Right hindlimb (tissue), 1 donor: ENCODE measurements around the gene SORCS2.
A peak's percentile ranks its signal among the peaks of the same experiment; 100 is the strongest.

Experiments
- DNase-seq: peaks from one replicate; pipeline ENCODE4 v3.0.0-alpha.2; 2018

SORCS2 gene

DNA sequence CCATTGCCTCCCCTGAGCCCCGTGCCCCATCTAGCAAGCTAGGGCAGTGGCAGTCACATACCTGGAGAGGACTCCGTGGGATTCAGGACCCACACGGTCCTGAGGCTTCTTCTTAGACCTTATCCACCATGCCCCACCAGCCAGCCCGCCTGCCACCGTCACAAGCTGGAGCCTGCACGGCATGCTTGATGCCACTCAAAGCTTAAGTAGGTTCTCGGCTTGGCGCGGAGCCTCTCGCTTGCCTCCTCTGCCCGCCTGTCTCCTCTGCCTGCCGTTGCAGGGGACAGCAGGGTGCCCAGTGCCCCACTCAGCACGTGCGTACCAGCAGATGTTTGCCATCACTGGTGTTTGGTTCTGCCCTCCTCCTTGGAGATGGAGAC is 228.3 kb downstream of the SORCS2 start:
- peak; percentile 20 for DNase-seq

DNA sequence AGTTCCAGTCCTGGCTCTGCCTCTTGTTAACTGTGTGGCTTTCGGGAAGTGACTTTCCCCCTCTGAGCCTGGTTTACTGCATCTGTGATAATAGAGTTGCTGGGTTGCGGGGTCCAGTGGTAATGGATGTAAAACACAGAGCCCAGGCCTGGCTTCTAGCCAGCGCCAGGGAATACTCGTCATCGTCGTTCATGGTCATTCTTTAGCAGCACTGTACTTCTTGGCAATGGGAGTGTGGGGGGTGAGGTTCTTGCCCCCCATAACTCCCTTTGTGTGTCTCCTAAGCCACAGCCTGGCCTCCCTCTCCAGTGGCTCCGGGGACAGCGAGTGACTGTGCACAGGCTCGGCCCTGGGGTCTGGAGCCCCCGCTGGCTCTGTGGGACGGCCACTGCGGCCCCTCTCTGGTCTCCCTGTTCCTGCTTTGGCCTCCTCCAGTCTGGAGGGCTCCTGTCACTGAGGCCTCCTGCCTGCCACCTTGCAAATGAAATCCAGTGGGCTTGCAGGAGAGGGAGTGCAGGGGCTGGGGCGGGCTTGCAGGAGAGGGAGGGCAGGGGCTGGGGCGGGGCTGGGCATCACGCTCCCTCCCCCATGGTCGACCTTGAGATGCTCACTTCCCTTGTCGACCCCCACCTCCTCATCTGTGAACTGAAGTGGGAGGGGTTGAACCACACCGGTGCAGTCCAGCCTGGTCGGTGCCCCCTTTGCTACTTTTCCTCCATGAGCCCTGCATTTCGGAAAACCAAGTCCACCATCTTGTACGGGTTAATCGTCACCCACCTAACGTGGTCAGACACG is 229.2 kb downstream of the SORCS2 start:
- peak; percentile 9 for DNase-seq

DNA sequence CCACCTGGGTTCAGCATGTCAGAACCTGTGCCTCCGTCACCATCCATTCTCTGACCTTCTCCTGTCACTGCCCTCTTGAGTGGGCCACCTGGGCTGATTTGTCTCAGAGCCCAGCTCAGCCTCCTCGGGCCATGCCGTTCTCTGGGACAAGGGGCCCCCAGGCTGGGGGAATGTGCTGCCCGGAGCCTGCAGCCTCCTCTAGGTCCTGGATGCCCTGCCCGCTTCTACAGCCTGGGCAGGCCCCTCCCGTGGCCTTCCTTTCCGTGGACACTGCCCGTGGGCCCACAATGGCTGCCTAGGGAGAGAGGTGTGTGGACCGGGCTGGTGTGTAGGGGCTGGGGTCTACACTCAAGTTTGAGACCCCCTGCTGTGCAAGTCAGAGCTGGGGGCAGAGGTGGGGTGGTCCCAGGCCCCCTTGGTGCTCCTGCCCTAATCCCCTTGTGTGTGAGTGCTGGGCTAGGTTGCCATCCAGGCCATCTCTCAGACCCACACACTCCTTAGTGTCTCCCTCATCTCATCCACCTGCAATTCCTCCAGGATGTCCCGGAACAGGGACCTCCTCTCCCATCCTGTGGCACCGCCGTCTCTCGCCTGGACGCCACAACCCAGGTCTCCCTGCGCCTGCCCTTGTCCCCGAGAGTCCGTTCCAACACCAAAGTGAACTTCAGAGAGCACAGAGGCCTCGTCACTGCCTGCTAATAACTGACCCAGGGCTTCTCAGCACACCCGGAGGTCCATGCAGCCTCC is 230.0 kb downstream of the SORCS2 start:
- peak; percentile 8 for DNase-seq

DNA sequence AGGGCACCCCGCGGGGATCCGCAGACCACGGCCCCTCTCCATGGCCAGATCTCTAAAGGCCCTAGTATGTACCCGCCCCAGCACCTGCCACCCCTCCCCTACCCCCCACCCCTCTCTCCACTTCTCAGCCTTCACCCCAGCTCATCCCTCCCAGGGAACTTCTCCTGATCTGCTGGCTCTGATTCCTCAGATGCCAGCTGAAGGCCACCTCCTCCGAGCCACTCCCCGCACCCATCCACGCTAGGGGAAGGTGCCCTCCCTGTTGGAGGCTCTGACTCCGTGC is 230.5 kb downstream of the SORCS2 start:
- peak; percentile 7 for DNase-seq

DNA sequence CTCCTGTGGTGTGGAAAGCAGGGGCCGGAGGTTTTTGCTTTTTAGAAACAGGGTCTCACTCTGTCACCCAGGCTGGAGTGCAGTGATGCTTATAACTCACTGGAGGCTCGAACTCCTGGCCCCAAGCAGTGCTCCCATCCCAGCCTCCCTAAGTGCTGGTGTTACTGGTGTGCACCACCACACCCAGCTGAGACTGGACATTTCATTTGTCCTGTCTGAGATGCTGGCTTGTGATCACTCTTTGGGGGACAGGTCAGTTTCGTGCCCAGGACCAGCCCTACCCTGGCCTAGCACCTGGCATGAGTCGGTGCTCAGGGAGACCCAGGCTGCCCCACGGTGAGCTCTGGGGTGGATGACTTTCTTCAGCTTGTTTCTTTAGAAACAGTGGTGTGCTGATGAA is 231.1 kb downstream of the SORCS2 start:
- no peak for DNase-seq

DNA sequence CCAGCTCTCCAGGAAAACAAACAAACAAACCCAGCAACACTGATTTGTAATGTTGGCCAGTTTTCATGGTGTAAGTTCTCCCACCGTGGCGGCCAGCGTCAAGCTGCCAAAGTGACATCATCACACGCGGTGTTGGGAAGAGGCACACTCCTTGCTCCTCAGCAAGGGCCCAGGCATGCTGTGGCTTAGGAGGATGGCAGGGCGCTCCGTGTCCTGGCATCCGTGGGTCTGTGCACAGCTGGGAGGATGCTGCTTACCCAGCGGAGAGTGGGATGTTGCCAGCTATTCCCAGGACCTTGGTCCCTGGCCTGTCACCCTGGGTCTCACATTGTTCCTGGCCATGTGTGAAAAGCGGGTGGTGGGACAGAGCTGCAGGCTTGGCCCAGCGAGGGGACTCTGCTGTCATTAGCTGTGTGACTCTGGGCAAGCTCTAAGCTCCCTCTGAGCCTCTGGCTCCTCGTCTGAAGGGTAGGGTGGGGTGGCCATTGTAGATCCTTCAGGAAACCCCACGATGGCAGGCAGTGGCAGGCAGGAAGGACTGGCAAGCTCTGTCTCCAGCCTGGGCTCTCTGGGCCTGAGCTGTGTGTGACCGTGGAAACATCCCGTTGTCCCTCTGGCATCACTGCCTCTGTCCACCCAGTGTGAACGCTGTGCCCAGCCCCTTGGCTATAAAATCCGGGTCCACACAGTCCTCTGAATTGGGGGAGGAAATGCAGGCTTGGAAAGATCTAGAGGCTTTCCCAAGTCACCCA is 231.6 kb downstream of the SORCS2 start:
- peak; percentile 79 for DNase-seq

DNA sequence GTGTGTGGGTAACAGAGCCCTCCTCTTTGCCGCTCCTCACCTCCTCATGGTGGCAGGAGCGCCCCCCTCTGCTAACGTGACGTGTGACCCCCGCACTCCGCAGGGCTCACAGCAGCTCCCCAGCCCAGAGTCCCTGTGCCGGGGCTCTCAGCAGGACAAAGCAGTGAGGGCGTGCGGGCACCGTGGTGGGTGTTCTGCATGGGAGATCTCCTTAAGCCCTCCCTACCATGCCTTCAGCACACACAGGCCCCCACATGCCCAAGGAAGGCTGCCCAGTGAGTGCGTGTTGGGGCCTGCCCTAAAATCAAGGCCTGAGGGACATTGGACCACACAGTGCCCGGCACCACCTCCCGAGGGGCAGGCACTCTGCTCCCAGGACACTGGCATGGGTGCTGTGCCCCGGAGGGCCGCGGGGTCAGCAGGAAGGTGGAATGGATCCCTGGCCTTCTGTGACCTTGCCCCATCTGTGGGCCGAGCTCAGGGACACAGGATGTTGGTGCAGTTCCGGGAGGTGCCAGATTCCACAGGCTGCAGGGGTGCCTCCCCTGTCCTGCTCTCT is 232.3 kb downstream of the SORCS2 start:
- DNase-seq: peak; percentile 21

DNA sequence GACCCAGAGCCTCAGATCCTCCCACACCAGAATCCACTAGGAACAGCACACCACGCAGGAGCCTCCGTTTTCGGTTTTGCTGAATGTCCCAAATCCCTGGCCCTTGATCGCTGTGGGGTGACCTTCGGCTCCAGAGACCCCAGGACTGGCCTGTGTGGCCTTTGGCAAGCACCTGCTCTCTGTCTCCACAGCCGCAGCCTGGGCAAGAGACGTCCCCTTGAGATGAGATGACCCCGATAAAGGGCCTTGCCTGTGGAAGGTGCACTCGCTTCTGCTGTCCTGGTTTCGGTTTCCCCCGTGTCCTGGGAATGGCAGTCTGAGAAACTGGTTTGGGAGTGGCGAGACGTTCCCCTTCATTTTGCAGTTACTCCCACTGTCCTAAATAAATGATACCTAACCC is 232.8 kb downstream of the SORCS2 start:
- peak; percentile 9 for DNase-seq

DNA sequence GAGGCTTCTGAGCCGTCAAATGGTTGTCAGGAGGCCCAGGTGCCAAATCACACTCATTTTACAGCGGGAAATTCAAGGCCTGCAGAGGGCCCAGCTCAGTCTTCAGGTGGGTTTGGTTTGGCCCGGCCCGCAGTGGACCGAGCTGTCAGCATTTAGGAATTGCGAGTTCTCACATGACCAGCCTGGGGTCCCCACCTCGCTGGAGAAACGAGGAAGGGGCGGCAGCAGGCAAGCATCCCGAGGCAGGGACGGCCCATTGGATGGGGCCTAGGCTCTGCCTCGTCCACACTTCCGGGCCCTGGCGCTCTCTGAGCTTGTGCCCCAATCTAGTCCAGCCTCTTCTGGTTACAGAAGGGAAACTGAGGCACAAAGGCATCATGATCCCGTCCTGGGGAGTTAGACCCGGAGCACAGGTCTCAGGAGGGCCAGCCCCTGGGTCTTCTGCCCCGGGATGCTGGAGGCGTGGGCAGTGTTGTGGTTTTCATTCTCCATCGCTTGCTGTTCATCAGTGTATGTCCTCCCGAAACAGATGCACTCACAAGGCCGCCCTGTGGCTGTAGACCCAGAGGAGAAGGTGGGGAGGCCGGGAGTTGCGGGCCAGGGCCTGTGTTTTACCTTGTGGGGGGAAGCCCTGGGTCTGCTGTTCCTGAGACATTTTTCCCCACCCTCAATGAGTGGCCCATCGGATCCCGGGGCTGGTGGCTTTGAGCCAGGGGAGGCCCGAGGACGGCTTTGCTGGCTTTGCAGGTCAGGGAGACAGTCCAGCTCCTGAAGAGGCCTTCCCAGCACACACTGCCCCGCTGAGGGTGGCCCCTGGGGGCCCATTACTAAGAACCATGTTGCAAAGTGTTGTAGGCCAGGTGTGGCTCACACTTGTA is 233.5 kb downstream of the SORCS2 start:
- peak; percentile 14 for DNase-seq

DNA sequence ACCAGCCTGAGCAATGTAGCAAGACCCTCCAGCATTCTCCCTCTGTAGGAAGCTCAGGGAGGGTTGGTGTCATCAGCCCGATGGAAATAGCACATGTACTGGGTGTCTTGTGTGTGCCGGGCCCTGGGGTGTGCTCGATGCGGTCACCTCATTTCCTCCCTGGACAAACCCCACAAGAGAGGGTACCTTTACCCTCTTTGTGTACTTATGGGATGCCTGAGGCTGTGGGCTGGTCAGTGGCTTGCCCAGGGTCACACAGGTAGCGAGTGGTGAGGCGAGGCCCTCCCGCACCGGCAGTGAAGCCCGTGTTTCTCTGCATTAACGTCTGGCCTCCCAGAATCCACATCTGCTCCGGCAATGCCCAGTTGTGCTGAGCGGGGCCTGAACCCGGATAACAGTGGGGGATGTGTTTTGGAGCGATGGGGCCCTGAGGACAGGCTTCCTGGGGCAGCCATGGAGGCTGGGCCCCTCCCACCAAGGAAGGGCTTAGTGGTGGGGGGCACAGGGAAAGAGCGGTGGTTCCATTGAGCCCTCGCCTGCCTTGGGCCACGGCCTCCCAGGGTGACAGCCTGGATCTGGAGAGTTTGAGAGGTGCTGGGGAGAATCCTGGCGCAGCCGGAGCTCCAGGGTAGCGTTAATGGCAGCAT is 234.3 kb downstream of the SORCS2 start:
- DNase-seq: peak; percentile 11

DNA sequence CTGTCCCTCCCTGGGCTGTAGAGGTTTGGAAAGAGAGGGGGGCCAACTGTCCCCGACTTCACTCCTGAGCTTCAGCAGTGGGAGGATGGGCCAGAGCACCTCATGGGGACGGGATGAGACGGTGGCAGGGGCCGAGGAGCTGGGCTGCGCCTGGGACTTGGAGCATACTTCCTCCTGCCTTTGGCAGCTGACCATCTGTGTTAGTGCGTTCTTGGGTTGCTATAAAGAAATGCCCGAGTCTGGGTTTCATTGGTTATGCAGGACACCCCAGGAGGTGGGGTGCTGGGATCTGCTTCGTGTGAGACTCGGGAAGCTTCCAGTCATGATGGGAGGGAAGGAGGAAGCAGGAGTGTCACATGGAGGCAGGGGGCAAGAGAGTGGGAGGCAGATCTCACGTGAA is 235.0 kb downstream of the SORCS2 start:
- DNase-seq: peak; percentile 31

DNA sequence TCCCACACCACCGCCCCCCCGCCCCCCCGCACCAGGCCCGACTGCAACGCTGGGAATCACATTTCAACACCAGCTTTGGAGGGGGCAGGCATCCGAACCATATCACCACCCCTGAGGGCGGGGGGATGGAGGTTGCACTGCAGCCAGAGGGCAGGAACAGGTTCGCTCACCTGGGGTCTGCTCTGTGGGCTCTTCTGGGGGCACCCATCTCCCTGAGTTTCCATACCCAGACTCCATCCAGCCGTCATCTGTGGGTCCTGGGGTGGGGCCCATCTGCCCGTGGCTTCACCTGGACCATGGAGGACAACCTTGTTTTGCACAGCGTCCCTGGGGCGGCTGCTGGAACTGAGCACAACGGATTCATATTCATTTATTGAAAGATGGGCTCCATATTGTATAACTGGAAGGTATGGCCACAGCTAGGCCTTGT is 235.5 kb downstream of the SORCS2 start:
- DNase-seq: peak; percentile 19

DNA sequence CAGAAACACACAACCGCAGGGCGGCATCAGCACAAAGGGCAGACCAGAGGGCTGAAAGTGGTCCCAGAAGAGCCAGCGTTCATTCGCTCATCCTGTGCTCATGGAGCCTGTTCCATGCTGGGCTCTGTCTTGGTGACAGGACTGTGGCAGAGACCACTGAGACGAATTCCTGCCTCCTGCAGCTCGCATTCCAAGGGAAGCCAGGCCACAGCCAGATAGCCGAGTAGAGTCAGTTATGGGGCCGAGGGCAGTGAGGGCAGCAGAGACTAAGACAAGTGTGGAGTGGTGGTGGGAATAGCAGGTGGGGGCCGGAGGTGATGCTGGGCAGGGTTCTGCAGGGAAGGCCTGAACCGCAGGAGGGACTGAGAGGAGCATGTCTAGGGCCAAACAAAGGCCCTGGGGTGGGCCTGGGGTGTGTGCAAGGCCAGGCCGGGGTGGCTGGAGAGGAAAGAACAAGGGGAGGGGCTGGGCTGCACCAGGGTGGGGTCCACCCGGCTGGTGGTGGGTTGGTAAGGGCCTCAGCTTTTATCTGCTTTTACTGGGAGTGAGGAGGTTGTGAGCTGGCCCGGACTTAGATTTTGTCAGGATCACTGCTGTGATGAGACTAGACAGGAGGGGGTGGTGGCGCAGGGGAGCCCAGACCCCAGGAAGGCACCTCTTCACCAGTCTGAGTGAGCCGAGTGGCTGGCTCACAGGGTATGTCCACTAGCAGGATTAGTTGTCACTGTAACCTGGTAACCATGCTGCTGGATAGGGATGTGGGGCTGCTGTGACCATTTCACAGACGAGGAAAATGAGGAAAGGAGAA is 236.1 kb downstream of the SORCS2 start:
- peak; percentile 14 for DNase-seq

DNA sequence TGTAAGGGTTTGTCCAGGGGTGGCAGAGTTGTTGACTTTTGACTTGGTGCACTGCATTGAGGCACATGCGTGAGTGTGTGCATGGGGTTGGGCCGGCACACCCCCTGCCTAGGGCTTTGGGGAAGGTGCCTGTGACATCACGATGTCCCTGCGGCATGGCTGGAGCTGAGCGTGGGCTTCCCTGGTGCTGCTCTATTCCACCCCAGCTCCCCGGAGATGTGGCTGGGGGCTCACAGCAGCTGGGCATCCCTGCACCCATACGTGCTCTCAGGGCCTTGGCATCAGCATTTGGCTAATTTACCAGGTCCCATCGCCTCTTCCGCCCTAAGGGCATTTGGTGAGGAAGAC is 236.7 kb downstream of the SORCS2 start:
- DNase-seq: peak; percentile 12

DNA sequence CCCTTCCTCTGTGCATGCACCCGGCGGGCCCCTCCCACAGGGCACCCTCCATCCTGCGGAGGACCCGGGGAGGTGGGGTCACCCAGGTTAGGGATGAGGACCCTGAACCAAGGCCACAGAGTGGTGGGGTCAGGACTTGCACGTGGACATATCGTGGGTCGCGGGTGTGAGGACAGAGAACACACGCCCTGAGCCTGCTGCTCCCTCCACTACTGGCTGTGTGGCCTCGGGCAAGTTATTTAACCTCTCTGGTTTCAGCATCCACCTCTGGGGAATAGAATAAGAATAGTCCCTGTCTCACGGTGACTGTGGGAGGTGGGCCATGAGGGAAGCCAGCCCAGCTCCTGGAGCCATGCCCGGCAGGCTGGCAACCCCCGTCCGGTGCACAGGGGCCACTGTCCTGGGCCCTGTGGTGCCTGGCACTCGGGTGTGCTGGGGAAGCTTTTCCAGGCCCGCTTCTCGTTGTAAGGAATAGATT is 237.3 kb downstream of the SORCS2 start:
- DNase-seq: peak; percentile 10

DNA sequence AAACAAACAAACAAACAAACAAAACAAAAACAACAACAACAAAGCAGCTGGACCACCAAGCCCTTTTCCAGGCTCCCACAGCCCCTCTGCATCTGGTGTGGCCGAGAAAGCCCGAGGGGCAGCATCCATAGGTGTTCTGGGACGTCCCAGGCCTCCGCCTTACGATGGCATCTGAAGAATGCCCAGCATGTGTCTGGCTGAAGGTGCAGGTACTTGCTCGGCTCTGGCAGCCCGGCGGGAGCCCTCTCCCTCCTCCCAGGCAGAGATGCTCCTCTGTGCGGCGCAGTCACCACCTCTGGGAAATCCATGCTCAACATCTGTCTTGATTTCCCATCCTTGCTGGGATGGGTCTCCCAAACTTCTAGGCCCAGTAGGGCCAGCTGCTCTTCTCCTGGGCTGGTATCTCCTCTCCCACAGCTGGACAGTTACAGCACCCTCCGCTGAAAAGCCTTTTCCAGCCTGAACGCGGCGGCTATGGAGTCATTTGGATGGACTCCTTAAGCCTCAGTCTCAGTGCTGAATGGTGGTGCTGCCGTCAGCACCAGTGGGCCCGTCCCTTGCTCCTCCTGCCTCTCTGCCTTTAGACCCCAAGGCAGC is 238.1 kb downstream of the SORCS2 start:
- peak; percentile 16 for DNase-seq

DNA sequence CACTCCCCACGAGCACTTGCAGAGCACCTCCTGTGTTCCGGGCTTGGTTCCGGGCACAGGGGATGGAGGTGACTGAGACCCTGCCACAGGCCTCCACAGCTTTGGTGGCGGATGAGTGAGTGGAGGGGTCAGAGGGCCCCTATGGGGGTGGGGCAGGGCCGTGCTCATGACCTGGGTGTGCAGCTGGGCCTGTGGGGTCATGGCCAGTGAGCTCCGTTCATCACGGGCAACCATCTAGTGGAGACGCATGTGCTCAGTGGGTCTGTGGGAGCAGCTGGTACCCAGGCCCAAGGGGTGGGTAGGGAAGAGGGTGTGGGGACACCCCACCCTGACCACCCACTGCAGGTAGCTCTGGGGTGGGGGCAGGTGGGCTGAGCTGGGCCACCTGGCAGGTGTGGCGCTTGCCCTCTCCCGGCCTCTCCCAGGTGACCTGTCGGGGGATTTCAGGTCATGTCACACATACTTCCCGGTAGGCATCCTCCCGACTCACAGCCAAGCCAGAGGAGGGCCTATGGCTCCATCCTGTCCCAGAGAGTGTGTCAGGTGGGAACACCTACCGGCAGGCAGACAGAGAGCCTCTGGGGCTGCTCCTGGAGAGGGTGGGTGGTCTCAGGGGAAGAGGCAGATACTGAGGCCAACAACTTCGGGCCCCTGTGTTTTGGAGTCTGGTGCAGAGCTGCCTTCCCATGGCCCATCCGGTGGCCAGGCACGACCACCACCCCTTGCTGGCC is 238.8 kb downstream of the SORCS2 start:
- DNase-seq: no peak

DNA sequence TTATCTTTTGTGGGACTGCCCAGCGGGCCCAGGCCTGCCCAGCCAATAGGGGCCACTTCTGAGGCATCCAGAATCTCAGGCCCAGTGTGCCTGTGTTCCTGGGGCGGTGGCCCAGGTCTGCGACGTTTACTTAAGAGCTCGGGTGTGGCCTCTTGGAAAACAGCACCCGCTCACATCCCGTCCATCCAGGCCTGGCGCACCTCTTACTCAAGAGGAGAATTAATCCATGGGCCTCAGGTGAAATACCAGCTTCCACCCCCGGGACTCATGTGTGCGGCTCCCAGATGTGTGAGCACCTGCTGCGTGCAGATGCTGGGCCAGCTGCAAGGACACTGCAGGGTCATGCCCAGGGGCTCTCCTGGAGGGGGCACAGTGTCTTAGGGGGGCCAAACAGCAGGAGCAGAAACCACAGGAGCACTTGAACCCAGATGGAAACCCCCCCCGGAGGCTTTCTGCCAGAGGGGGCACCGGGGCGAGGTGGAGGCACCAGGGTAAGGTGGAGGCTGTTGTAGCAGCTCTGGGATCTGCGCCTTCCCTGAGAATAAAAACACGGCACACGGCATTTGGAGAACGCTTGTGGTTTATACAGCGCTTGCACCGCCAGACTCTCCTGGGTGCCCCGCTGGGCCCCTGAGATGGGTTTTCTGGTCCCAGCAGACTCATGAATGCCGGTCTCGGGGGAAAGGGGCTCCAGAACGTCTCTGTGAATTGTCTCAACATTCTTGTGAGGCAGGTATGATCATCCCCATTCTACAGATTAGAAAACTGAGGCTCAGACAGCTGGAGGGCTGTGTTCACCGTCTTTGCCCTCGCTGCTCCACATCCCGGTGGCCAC is 239.6 kb downstream of the SORCS2 start:
- no peak for DNase-seq
